Globus pallidus (tissue), 1 donor: Measurements from ENCODE around the gene EDEM2.
"Not testable (repeated sequence)": the region's sequence is repeated elsewhere in the genome, so short reads cannot be mapped to it uniquely, and the experiment has no call there.

Experiments
- DNase-seq: peaks from one replicate; pipeline ENCODE4 v3.0.0-alpha.2; 2015; ENCODE audit warnings: low spot score

Gene EDEM2

DNA sequence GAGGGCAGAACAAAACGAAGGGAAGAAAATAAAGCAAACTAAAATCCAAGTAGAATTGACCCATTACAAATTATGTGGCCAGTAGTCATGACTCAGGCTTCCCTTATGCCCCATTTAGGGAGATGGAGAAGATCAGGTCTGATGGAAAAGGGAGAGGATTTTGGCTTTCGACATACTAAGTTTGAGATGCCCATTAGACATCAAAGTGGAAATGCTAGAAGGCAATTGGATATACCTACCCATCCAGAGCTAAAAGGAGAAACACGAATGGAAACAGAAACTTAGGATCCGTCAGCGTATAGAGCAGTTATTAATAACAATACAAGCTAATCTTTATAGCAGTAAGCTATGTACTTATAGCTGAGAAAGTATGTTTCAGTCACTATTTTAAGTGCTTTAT lies 59.3 kb downstream of the EDEM2 start:
- DNase-seq, result no peak

DNA sequence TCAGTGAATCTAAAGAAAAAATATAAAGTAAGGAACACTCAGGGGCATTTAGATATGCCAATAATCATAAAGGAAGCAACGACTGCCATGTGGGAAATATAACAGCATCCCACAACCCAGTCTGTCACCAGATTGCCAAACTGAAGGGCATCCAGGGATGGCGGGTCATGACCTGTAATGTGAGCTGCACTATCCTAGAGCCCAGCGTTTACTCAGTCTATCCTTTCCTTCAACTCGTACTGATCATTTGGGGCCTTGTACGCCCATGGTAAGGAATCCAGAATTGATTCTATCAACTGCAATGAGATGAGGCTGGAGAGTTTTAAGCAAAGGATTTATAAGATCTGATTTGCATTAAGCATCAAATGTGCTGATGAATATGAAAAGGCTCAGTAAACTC lies 59.8 kb downstream of the EDEM2 start:
- DNase-seq, result no peak

DNA sequence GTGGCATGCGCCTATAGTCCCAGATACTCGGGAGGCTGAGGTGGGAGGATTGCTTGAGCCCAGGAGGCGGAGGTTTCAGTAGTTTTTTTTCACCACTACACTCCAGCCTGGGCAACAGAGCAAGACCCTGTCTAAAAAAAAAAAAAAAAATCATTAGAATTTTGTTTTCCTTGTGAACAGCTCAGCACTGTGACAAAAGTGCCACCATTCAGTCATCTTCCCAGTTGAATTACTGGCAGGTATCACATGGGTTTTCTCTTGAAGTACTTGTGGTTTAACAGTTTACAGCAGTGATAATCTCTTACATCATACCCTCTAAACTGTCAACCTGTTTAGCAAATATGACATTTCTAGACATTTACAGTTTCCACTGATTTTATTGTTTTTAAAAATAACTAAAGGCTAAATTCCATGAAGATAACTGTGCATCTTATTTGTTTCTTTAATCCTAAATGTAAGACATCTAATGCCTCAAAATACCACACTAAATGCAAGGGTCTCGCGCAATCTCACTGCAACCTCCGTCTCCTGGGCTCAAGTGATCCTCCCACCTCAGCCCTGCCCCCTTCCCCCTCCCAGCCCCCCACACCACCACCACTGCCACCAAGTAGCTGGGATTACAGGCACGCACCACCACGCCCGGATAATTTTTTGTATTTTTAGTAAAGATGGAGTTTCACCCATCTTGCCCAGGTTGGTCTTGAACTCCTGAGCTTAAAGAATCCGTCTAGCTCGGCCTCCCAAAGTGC lies 61.5 kb downstream of the EDEM2 start:
- no peak for DNase-seq

DNA sequence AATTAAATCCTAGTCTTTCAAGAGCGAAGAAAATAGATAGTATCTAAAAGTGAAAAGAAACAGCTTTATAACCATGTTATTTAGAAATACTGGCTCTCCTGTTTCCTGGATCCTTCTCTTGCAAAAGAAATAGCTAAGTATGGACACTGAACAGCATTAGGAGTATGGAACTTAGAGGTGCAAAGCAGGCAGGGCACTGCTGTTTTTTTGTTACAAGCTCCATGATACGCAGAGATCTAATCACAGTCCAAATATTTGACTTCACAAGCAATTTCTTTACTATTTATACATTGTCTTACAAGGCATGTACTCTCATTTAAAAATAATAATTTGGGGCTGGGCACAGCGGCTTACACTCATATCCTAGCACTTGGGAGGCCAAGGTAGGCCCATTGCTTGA lies 62.1 kb downstream of the EDEM2 start:
- DNase-seq, result no peak

DNA sequence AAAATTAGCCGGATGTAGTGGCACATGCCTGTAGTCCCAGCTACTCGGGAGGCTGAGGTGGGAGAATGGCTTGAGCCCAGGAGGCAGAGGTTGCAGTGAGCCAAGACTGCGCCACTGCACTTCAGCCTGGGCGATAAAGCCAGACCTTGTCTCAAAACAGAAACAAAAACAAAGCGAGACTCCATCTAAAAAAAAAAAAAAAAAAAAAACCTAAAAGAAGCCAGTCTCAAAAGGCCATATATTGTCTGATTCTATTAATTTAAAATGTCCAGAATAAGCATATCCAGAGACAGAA lies 66.8 kb downstream of the EDEM2 start:
- not testable (repeated sequence) for DNase-seq

DNA sequence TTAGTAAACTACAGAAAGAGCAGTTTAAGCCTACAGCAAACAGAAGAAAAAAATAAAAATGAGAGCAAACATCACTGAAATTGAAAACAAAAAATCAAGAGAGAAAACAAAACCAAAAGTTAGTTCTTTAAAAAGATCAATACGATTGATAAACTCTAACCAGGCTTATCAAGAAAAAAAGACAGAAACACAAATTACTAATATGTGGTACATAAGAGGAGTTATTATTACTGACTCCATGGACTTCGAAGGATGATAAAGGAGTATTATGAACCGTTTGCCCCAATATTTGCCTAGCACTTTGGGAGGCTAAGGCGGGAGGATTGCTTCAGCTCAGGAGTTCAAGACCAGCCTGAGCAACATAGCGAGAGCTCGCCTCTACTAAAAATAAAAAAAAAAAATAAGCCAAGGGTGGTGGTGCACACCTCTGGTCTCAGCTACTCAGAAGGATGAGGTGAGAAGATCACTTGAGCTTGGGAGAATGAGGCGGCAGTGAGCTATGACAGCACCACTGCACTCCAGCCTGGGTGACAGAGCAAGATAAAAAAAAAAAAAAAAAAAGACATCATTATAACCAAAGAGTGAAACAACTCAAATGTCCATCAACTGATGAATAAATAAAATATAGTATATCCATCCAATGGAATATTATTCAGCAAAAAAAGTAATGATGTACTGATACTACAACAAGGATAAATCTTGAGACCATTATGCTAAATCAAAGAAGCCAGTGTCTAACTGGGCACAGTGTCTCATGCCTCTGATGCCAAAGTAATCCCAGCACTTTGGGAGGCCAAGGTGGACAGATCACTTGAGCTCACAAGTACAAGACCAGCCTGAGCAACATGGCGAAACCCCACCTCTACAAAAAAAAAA lies 67.4 kb downstream of the EDEM2 start:
- no peak for DNase-seq

DNA sequence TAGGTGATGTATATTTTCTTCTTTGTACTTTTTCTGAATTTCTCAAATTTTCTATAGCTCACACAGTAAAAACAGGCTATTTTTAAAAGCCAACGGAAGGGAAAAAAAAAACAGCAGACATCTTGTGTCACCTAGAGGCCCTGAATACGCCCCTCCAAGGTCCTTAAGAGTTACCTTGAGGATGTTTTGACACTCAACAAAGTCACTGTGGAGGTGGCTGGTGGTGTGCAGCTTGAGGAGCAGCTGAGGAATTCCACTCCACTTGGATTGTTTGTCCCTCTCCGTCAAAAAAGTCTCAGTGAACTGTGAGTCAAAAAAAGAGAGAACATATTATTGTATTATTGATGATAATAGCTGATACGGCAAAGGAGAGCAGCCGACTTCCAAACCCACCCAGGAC lies 69.3 kb downstream of the EDEM2 start:
- DNase-seq, result no peak

DNA sequence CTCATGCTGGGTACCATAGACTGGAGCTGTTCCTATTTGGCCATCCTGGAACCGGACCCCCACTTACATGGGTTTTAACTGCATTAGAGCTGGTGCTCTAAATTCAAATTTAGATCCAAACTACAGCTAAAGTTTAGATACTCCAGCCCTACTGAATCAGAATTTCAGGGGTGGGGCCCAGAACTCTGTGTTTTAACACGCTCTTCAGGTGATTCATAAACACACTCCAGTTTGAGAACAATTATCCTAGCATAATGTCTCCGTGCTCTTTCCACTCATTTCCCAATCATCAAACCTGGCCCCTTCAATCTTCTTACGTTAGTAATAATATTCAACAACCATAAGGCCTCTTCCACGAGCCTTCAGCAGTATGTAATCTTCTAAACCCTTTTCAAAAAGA lies 69.8 kb downstream of the EDEM2 start:
- DNase-seq, result no peak

DNA sequence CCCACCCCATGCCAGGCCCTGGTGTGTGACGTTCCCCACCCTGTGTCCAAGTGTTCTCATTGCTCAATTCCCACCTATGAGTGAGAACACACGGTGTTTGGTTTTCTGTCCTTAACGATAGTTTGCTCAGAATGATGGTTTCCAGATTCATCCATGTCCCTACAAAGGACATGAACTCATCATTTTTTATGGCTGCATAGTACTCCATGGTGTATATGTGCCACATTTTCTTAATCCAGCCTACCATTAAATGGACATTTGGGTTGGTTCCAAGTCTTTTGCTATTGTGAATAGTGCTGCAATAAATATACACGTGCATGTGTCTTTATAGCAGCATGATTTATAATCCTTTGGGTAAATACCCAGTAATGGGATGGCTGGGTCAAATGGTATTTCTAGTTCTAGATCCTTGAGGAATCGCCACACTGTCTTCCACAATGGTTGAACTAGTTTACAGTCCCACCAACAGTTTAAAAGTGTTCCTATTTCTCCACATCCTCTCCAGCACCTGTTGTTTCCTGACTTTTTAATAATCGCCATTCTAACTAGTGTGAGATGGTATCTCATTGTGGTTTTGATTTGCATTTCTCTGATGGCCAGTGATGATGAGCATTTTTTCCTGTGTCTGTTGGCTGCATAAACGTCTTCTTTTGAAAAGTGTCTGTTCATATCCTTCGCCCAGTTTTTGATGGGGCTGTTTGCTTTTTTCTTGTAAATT lies 75.5 kb downstream of the EDEM2 start:
- DNase-seq, result not testable (repeated sequence)

DNA sequence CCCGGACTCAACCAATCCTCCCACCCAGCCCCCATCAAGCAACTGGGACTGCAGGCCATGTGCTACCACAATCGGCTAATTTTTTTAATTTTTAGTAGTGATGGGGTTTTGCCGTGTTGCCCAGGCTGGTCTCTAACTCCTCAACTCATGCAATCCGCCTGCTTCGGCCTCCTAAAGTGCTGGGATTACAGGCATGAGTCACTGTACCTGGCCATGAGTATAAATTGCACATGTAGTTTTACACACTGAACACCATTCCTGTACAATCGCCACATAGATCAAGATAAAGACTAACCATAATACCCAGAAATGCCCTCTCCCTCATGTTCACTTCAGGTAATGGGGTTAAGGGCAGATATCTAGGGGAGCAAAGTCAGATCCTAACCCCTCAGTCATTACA lies 80.9 kb downstream of the EDEM2 start:
- no peak for DNase-seq
